ENCODE measurements around the gene RGS12. TPM values are rescaled to one million over a fixed set of nuclear protein-coding genes. Genes with fewer than 3 reads are reported as not detected.

Gene RGS12
- total RNA-seq, 1 donor from 2014 or later = 92.8 TPM

GRCh38 chr4:3324093-3324815 is 31.4 kb downstream of the RGS12 start:
- no peak for DNase-seq (ENCODE audit: extremely low read depth, low read depth, low spot score)

- DNase-seq (ENCODE audit: extremely low read depth, low read depth, low spot score) = no peak
Measured at GRCh38 chr4:3328814-3329663, 36.2 kb downstream of the RGS12 start.

GRCh38 chr4:3329887-3330286 is 37.1 kb downstream of the RGS12 start:
- DNase-seq (ENCODE audit: extremely low read depth, low read depth, low spot score) = no peak

GRCh38 chr4:3330707-3331106 is 37.9 kb downstream of the RGS12 start:
- DNase-seq (ENCODE audit: extremely low read depth, low read depth, low spot score) = no peak

- no peak for DNase-seq (ENCODE audit: extremely low read depth, low read depth, low spot score)
Measured at GRCh38 chr4:3331511-3332394, 38.9 kb downstream of the RGS12 start.

- no peak for DNase-seq (ENCODE audit: extremely low read depth, low read depth, low spot score)
Measured at GRCh38 chr4:3332498-3332897, 39.7 kb downstream of the RGS12 start.

- no peak for DNase-seq (ENCODE audit: extremely low read depth, low read depth, low spot score)
Measured at GRCh38 chr4:3334316-3334715, 41.5 kb downstream of the RGS12 start.

- no peak for DNase-seq (ENCODE audit: extremely low read depth, low read depth, low spot score)
Measured at GRCh38 chr4:3335385-3335784, 42.6 kb downstream of the RGS12 start.

- no peak for DNase-seq (ENCODE audit: extremely low read depth, low read depth, low spot score)
Measured at GRCh38 chr4:3335982-3336381, 43.2 kb downstream of the RGS12 start.

- DNase-seq (ENCODE audit: extremely low read depth, low read depth, low spot score) = no peak
Measured at GRCh38 chr4:3336382-3337356, 43.8 kb downstream of the RGS12 start.

GRCh38 chr4:3337357-3337732 is 44.5 kb downstream of the RGS12 start:
- DNase-seq (ENCODE audit: extremely low read depth, low read depth, low spot score) = no peak

- DNase-seq (ENCODE audit: extremely low read depth, low read depth, low spot score) = no peak
Measured at GRCh38 chr4:3337811-3338210, 45.0 kb downstream of the RGS12 start.

GRCh38 chr4:3338321-3338838 is 45.6 kb downstream of the RGS12 start:
- DNase-seq (ENCODE audit: extremely low read depth, low read depth, low spot score) = no peak

GRCh38 chr4:3338976-3339531 is 46.2 kb downstream of the RGS12 start:
- no peak for DNase-seq (ENCODE audit: extremely low read depth, low read depth, low spot score)

GRCh38 chr4:3339577-3339976 is 46.8 kb downstream of the RGS12 start:
- DNase-seq (ENCODE audit: extremely low read depth, low read depth, low spot score) = no peak

GRCh38 chr4:3340038-3340699 is 47.3 kb downstream of the RGS12 start:
- DNase-seq (ENCODE audit: extremely low read depth, low read depth, low spot score) = no peak

- no peak for DNase-seq (ENCODE audit: extremely low read depth, low read depth, low spot score)
Measured at GRCh38 chr4:3340700-3341083, 47.9 kb downstream of the RGS12 start.

GRCh38 chr4:3341760-3342159 is 48.9 kb downstream of the RGS12 start:
- DNase-seq (ENCODE audit: extremely low read depth, low read depth, low spot score) = no peak

Data from glomerular endothelial cell (primary cell).